HepG2 (cell line): Measurements from ENCODE around the gene NEDD4L. TPM values are rescaled to one million over a fixed set of nuclear protein-coding genes. Genes with fewer than 3 reads are reported as not detected.

Source experiments
- ATAC-seq: fragments of 200-7000 bp; cut with Tn5 transposase; 3 replicates; pipeline ENCODE4 v1.9.1; 2020; ENCODE audit warnings: mild to moderate bottlenecking, moderate library complexity
- BruUV-seq: library from RNA; stranded (reverse); fragments of 400-500 nt; replicated peaks from 2 replicates; lab custom pipeline; 2021; lab: Mats Ljungman, UMichigan
- CTCF ChIA-PET: fragments of 300-600 bp; formaldehyde crosslinking; extraction: SDS; loops from one replicate; lab custom pipeline; 2021; ENCODE audit warnings: low total read pairs, inconsistent platforms, low intra/inter-chr PET ratio; lab: Yijun Ruan, JAX
- POLR2A ChIA-PET: fragments of 350-600 bp; sonication (Branson Sonifier 250); formaldehyde crosslinking; loops from one replicate; lab custom pipeline; 2020; ENCODE audit warnings: antibody characterized with exemption, inconsistent platforms; lab: Yijun Ruan, JAX
- DNase-seq: peaks from one replicate; pipeline ENCODE4 v3.0.0-alpha.2; 2015; ENCODE audit warnings: low spot score
- FAIRE-seq: peaks from 3 replicates; lab custom pipeline; 2011; peaks lifted over from hg19 to GRCh38; lab: Jason Lieb, UNC
- H2AFZ ChIP-seq: one replicate; pipeline ENCODE4 v1.6.1; 2011; ENCODE audit warnings: low read length, inconsistent platforms
- H3K27ac ChIP-seq: fragments of 300-600 bp; 3 replicates; pipeline ENCODE4 v1.8.0; 2011; ENCODE audit warnings: mixed run types, mild to moderate bottlenecking, mixed read lengths, low read length, inconsistent platforms; ENCODE audit not compliant: insufficient read depth; ENCODE audit errors: extremely low read length
- H3K27me3 ChIP-seq, 2 experiments: fragments of 200-600 bp in 1 of 2; 2 replicates in 1 of 2; 3 replicates in 1 of 2; pipeline versions ENCODE4 v1.6.0 to v1.8.0; 2011; ENCODE audit warnings: low read length in 2 of 2, mild to moderate bottlenecking in 2 of 2, moderate library complexity in 2 of 2, inconsistent platforms in 1 of 2; ENCODE audit not compliant: insufficient read depth in 2 of 2, control insufficient read depth in 1 of 2
- H3K36me3 ChIP-seq, 2 experiments: fragments of 200-600 bp in 1 of 2; replicated peaks in 1 of 2; 2 replicates in 1 of 2; 3 replicates in 1 of 2; pipeline versions ENCODE4 v1.5.1 to v1.8.0; 2011; ENCODE audit warnings: low read length in 2 of 2, inconsistent platforms in 1 of 2; ENCODE audit not compliant: insufficient read depth in 2 of 2, control insufficient read depth in 1 of 2
- H3K4me1 ChIP-seq: 2 replicates; pipeline ENCODE4 v1.5.1; 2012; ENCODE audit warnings: low read length, inconsistent platforms; ENCODE audit not compliant: insufficient read depth
- H3K4me2 ChIP-seq: 2 replicates; pipeline ENCODE4 v1.6.0; 2011; ENCODE audit warnings: low read depth, low read length, inconsistent platforms
- H3K4me3 ChIP-seq, 3 experiments: fragments of 200-600 bp in 1 of 3; sonication (generic), shearing (Covaris generic) in 1 of 3; replicated peaks in 1 of 3; 2 replicates each; pipeline ENCODE4 v1.5.1; 2011 to 2016; ENCODE audit warnings: low read length in 3 of 3, inconsistent platforms in 2 of 3, low read depth in 2 of 3, mild to moderate bottlenecking in 2 of 3, control low read depth in 1 of 3, mixed read lengths in 1 of 3; ENCODE audit not compliant: insufficient read depth in 1 of 3
- H3K79me2 ChIP-seq: one replicate; pipeline ENCODE4 v1.6.1; 2011; ENCODE audit warnings: low read length, inconsistent platforms; ENCODE audit not compliant: insufficient read depth
- H3K9ac ChIP-seq: 2 replicates; pipeline ENCODE4 v1.6.0; 2011; ENCODE audit warnings: mild to moderate bottlenecking, low read depth, low read length, inconsistent platforms; ENCODE audit not compliant: insufficient read depth
- H3K9me3 ChIP-seq: 2 replicates; pipeline ENCODE4 v1.5.1; 2012; ENCODE audit warnings: mild to moderate bottlenecking, low read length
- H4K20me1 ChIP-seq: 2 replicates; pipeline ENCODE4 v1.6.0; 2011; ENCODE audit warnings: inconsistent platforms, mild to moderate bottlenecking, low read length, moderate library complexity; ENCODE audit not compliant: insufficient read depth
- CHCHD3 ChIP-seq: sonication (generic); formaldehyde crosslinking; IDR thresholded peaks from 2 replicates; pipeline ENCODE4 v1.8.0; 2022; ENCODE audit warnings: mild to moderate bottlenecking, missing genetic modification reagents, moderate library complexity
- MAFG ChIP-seq: sonication (generic); formaldehyde crosslinking; IDR thresholded peaks from 2 replicates; pipeline ENCODE4 v1.5.1; 2020; ENCODE audit warnings: mild to moderate bottlenecking, missing genetic modification reagents
- NCOA2 ChIP-seq: sonication (generic); formaldehyde crosslinking; IDR thresholded peaks from 2 replicates; pipeline ENCODE4 v1.8.0; 2022; ENCODE audit warnings: inconsistent platforms
- NFIB ChIP-seq: sonication (generic); formaldehyde crosslinking; IDR thresholded peaks from 2 replicates; pipeline ENCODE4 v1.9.0; 2021; ENCODE audit warnings: missing genetic modification reagents, mild to moderate bottlenecking, borderline replicate concordance
- NR2F1 ChIP-seq, 2 experiments: fragments of 450-650 bp in 1 of 2; formaldehyde crosslinking in 1 of 2; IDR thresholded peaks; 2 replicates each; pipeline versions ENCODE4 v1.5.0 to v1.6.1; 2016 to 2020; ENCODE audit warnings: mild to moderate bottlenecking in 1 of 2, missing compliant biosample characterization in 1 of 2, missing genetic modification reagents in 1 of 2, moderate library complexity in 1 of 2
- TEAD2 ChIP-seq: sonication (generic); formaldehyde crosslinking; IDR thresholded peaks from 2 replicates; pipeline ENCODE4 v1.9.0; 2021; ENCODE audit warnings: missing genetic modification reagents
- ZBTB37 ChIP-seq: sonication (generic); formaldehyde crosslinking; IDR thresholded peaks from 2 replicates; pipeline ENCODE4 v1.4.0; 2020; ENCODE audit warnings: mild to moderate bottlenecking, missing genetic modification reagents
- ZFP1 ChIP-seq: IDR thresholded peaks from 2 replicates; pipeline ENCODE4 v1.6.1; 2016
- ZIK1 ChIP-seq: sonication (generic); formaldehyde crosslinking; IDR thresholded peaks from 2 replicates; pipeline ENCODE4 v1.5.0; 2020; ENCODE audit warnings: mild to moderate bottlenecking, low read depth, missing genetic modification reagents, borderline replicate concordance
- ZNF513 ChIP-seq: sonication (generic); formaldehyde crosslinking; conservative IDR thresholded peaks from 2 replicates; pipeline ENCODE4 v1.5.0; 2020; ENCODE audit warnings: missing genetic modification reagents
- ZNF703 ChIP-seq: sonication (generic); formaldehyde crosslinking; IDR thresholded peaks from 2 replicates; pipeline ENCODE4 v1.5.1; 2020; ENCODE audit warnings: missing genetic modification reagents, mild to moderate bottlenecking, moderate library complexity, borderline replicate concordance
- ZNF782 ChIP-seq: sonication (generic); formaldehyde crosslinking; IDR thresholded peaks from 2 replicates; pipeline ENCODE4 v1.4.0; 2020; ENCODE audit warnings: missing genetic modification reagents, mild to moderate bottlenecking, borderline replicate concordance
- whole genome bisulfite sequencing: methylation state at CpG from one replicate; pipeline ENCODE4 v1.1.6; 2017; ENCODE audit warnings: low lambda C conversion rate; 5-methylcytosine and 5-hydroxymethylcytosine counted together
- in situ Hi-C: cut with HindIII; loops from 2 replicates; pipeline ENCODE4 v1.10.0; 2017; ENCODE audit warnings: low pct_unique_long_range_greater_than_20kb; ENCODE audit not compliant: extremely low pct_ligation_motif_present
- intact Hi-C: fragments of 100-400 bp; cut with micrococcal nuclease; formaldehyde crosslinking; loops from one replicate; pipeline ENCODE4 v1.10.0; 2022; ENCODE audit not compliant: unreplicated experiment
- polyA plus RNA-seq, 8 experiments: library from polyadenylated mRNA; depleted of rRNA in 3 of 8; stranded (reverse) in 7 of 8; unstranded in 1 of 8; fragments of >200 nt; fragmentation: Illumina TruSeq in 4 of 8; extraction: Trizol in 4 of 8; gene quantifications; 2 replicates each; pipeline versions ENCODE4 v1.2.1 to v1.2.3, GENCODE V29; 2011 to 2016; ENCODE audit warnings: low read depth in 4 of 8, missing spikeins in 1 of 8, mixed read lengths in 1 of 8; ENCODE audit not compliant: insufficient read depth in 1 of 8
- total RNA-seq, 5 experiments: library from RNA; depleted of rRNA; stranded (reverse); fragments of >200 nt; fragmentation: Illumina TruSeq; extraction: Trizol; gene quantifications; 2 replicates each; pipeline ENCODE4 v1.2.3, GENCODE V29; 2016; ENCODE audit warnings: low read depth in 1 of 5
- TF ChIP-seq, protein P1 (sequence below): sonication (generic); formaldehyde crosslinking; IDR thresholded peaks from 2 replicates; pipeline ENCODE4 v1.4.0; 2020; ENCODE audit warnings: missing genetic modification reagents

The NEDD4L gene
- total and polyA plus RNA-seq, 2 of the 13 experiments (the other 11 are each of a cell fraction or from before 2014, with no cell fraction given), result 168 to 390 TPM

- TF ChIP-seq ZNF782 (CRISPR knock-in tag) (no peak), NCOA2 (no peak), MAFG (CRISPR knock-in tag) (no peak), NR2F1 (CRISPR knock-in tag; IDR thresholded peaks at IDR 0.05) (no peak), NFIB (CRISPR knock-in tag) (no peak), TEAD2 (CRISPR knock-in tag) (no peak)
Measured at GRCh38 chr18:58272779-58273435, 228.9 kb downstream of the NEDD4L start (continued).

DNA sequence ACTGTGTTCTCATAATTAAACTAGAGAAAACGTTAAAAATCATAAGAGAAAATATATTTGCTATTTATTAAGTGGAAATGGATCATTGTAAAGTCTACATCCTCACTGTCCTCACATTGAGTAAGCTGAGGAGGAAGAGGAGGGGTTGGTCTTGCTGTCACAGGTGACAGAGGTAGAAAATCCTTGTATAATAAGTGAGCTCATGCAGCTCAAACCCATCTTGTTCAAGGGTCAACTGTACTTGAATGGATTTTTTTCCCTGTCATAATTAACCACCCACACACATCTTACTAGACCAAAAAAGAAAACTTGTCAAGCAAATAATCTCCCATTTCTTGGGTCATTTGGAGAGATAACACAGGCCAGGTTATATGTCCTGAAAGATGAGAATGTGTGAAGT lies 231.2 kb downstream of the NEDD4L start:
- ATAC-seq (no peak), DNase-seq (no peak), FAIRE-seq (no peak)
- Histone ChIP-seq H3K9me3 (no peaks in the 10 kb centered on the region), H2AFZ (no peak overlapping the region), H3K79me2 (peaks cover 48% of the 10 kb centered on the region), H3K27me3 (no peaks in the 10 kb centered on the region), H3K9ac (no peak overlapping the region), H3K4me1 (peaks cover 49% of the 10 kb centered on the region), H3K27ac (no peak overlapping the region), H4K20me1 (0 out of 2 replicates have a peak, but pooled peaks cover 8% of the 10 kb centered on the region), H3K36me3 (peaks cover 2 to 13% of the 10 kb centered on the region in 2 experiments; a peak in 3 of 5 replicates), H3K4me3 (no peak overlapping the region), H3K4me2 (no peak overlapping the region)
- in situ Hi-C loops (no loop called here), intact Hi-C loops (no loop called here)
- WGBS, result 90% methylated on average over 1 of the region's 1 CpG
- no TSS peak for BruUV-seq
- POLR2A ChIA-PET, result no interaction called here
- CTCF ChIA-PET, result no interaction called here
- TF ChIP-seq CHCHD3, result no peak
- no peak for TF ChIP-seq ZIK1
- no peak for TF ChIP-seq ZBTB37 (CRISPR knock-in tag)
- TF ChIP-seq ZNF703 (CRISPR knock-in tag), result no peak
- TF ChIP-seq, protein P1, sequence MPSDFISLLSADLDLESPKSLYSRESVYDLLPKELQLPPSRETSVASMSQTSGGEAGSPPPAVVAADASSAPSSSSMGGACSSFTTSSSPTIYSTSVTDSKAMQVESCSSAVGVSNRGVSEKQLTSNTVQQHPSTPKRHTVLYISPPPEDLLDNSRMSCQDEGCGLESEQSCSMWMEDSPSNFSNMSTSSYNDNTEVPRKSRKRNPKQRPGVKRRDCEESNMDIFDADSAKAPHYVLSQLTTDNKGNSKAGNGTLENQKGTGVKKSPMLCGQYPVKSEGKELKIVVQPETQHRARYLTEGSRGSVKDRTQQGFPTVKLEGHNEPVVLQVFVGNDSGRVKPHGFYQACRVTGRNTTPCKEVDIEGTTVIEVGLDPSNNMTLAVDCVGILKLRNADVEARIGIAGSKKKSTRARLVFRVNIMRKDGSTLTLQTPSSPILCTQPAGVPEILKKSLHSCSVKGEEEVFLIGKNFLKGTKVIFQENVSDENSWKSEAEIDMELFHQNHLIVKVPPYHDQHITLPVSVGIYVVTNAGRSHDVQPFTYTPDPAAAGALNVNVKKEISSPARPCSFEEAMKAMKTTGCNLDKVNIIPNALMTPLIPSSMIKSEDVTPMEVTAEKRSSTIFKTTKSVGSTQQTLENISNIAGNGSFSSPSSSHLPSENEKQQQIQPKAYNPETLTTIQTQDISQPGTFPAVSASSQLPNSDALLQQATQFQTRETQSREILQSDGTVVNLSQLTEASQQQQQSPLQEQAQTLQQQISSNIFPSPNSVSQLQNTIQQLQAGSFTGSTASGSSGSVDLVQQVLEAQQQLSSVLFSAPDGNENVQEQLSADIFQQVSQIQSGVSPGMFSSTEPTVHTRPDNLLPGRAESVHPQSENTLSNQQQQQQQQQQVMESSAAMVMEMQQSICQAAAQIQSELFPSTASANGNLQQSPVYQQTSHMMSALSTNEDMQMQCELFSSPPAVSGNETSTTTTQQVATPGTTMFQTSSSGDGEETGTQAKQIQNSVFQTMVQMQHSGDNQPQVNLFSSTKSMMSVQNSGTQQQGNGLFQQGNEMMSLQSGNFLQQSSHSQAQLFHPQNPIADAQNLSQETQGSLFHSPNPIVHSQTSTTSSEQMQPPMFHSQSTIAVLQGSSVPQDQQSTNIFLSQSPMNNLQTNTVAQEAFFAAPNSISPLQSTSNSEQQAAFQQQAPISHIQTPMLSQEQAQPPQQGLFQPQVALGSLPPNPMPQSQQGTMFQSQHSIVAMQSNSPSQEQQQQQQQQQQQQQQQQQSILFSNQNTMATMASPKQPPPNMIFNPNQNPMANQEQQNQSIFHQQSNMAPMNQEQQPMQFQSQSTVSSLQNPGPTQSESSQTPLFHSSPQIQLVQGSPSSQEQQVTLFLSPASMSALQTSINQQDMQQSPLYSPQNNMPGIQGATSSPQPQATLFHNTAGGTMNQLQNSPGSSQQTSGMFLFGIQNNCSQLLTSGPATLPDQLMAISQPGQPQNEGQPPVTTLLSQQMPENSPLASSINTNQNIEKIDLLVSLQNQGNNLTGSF, result no peak
- no peak for TF ChIP-seq ZNF513
- TF ChIP-seq ZFP1 (CRISPR knock-in tag), result no peak
